Activated naive CD8-positive, alpha-beta T cell treated with anti-CD3 and anti-CD28 coated beads for 36 hours (primary cell): ENCODE data around the gene MAGEB2. TPM values are rescaled to one million over a fixed set of nuclear protein-coding genes. Genes with fewer than 3 reads are reported as not detected.

ENCODE experiments used
- DNase-seq: peaks from one replicate; pipeline ENCODE4 v3.0.0; 2021
- H3K27ac Mint-ChIP-seq: one replicate; pipeline ENCODE4 v1.8.0; 2022; ENCODE audit warnings: mild to moderate bottlenecking, moderate library complexity, mixed read lengths
- H3K27me3 Mint-ChIP-seq: one replicate; pipeline ENCODE4 v1.8.0; 2022; ENCODE audit warnings: mild to moderate bottlenecking, mixed read lengths
- H3K36me3 Mint-ChIP-seq: one replicate; pipeline ENCODE4 v1.8.0; 2021; ENCODE audit warnings: mild to moderate bottlenecking, mixed read lengths
- H3K4me1 Mint-ChIP-seq: one replicate; pipeline ENCODE4 v1.8.0; 2021; ENCODE audit warnings: mixed read lengths
- H3K4me3 Mint-ChIP-seq: one replicate; pipeline ENCODE4 v1.8.0; 2022; ENCODE audit warnings: mild to moderate bottlenecking, moderate library complexity, mixed read lengths
- H3K9me3 Mint-ChIP-seq: one replicate; pipeline ENCODE4 v1.8.0; 2022; ENCODE audit warnings: mixed read lengths
- total RNA-seq, 2 experiments: library from RNA; stranded (reverse); gene quantifications; one replicate each; pipeline ENCODE4 v1.2.3, GENCODE V29; 2021

Gene MAGEB2
- total RNA-seq, 2 experiments from 2014 or later: not detected

DNA sequence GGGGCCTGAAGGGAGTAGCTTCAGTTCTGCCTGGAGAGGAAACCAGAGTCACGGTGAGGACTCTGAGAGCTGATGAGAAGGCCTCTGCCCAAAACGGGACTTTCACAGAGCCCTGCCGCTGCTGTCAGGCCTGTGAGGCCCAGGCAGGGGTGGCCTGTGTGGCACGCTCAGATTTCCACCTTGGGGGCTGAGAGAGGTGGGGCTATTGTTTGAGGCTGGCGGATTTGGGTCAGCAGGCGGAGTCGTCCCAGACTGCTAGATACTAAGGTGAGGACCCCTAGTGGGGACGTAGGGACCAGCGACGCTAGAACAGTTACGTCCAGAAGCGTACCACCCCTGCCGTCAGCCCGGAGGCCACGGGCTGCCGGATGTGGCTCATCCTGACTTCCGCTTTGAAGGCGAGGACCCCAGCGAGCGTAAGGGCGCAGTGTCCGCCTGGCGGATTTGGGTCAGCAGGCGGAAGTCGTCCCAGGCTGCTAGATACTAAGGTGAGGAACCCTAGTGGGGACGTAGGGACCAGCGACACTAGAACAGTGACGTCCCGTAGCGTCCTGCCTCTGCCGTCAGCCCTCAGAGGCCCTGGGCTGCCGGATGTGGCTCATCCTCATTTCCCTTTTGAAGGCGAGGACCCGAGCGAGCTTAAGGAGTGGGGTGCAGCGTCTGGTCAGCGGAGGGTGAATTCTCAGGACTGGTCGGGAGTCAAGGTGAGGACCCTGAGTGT, 31.6 kb downstream of the MAGEB2 start, which contains the start of gene MAGEB1:
Gene MAGEB1, plus strand, starts transcription at position 378 of the 721 bp plus-strand sequence. CDS start 3,348 bp downstream, outside the sequence.
- no peaks in the 10 kb centered on the region for H3K9me3 Mint-ChIP-seq
- no peaks in the 10 kb centered on the region for H3K4me1 Mint-ChIP-seq
- H3K4me3 Mint-ChIP-seq: no peak within 1 kb of the TSS
- H3K27ac Mint-ChIP-seq: no peak within 1 kb of the TSS
- no peak for DNase-seq
- no peaks in the 10 kb centered on the region for H3K27me3 Mint-ChIP-seq
- H3K36me3 Mint-ChIP-seq: no peaks in the 10 kb centered on the region

DNA sequence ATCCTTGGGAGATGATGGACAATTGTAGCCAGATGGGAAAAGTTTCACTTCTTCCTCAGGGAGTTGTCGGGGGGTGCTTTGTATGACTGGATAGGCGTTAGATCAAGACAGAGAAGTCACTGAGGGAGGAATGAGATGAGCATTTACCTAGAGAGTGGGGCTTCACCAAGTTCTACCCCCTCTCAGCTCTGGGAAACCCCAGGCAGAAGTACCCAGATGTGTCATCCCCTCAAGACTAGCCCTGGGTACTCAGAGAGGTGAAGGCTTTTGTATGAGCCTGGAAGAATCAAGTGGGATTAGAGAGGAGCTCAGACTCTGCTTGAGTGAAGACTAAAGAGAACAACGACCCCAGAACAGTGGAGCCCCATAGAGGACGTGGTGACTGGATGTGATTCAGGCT, 33.5 kb downstream of the MAGEB2 start:
- H3K4me3 Mint-ChIP-seq: no peak overlapping the region

DNA sequence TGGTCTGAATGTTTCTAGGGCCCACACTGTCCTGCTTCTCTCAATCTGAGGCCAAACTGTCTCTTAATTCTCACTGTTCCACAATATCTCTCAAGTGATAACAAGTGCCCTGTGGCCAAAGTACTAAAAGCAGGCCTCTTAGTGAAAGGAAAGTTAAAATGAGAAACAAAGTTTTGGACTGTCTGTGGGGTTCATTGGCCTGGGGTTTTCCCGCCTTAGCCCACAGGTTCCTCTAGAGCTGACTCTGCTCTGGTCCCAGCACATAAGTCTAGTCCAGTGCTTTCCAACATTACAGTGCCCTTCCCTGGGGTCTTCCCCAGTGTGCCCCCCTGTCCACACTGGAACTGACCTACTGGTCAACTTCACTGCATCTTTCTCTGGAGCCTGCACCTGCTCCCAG, 37.9 kb downstream of the MAGEB2 start:
- H3K9me3 Mint-ChIP-seq: no peaks in the 10 kb centered on the region
- H3K36me3 Mint-ChIP-seq: no peaks in the 10 kb centered on the region
- DNase-seq: no peak
- no peaks in the 10 kb centered on the region for H3K27me3 Mint-ChIP-seq
- H3K4me1 Mint-ChIP-seq: no peaks in the 10 kb centered on the region
- H3K27ac Mint-ChIP-seq: no peak overlapping the region
- no peak overlapping the region for H3K4me3 Mint-ChIP-seq

More for the DNA sequence above, 33.5 kb downstream of the MAGEB2 start:
- no peak for DNase-seq
- no peaks in the 10 kb centered on the region for H3K27me3 Mint-ChIP-seq
- H3K36me3 Mint-ChIP-seq: no peaks in the 10 kb centered on the region
- H3K9me3 Mint-ChIP-seq: no peaks in the 10 kb centered on the region
- no peaks in the 10 kb centered on the region for H3K4me1 Mint-ChIP-seq
- no peak overlapping the region for H3K27ac Mint-ChIP-seq

DNA sequence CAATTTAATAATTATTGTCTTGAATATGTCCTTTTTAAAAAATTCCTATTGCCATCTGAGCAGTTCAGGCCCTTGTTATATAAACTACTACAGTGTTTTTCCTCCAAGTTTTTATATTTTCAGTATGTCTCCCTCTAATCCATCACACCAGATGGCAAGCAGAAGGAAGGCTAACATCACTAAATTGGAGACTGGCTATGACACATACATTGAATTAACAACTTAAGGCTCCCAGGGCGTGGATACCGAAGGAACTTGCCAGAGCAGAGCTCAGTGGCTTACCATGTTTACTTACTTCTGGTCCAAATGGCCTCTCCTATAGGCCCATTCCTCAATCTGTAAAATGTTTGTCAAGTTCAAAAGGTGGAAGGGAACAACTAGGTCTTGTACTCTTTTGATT, 44.6 kb downstream of the MAGEB2 start:
- Mint-ChIP-seq H3K27me3 (no peaks in the 10 kb centered on the region), H3K4me3 (no peak overlapping the region), H3K4me1 (no peaks in the 10 kb centered on the region), H3K27ac (no peak overlapping the region), H3K9me3 (no peaks in the 10 kb centered on the region), H3K36me3 (no peaks in the 10 kb centered on the region)
- no peak for DNase-seq

DNA sequence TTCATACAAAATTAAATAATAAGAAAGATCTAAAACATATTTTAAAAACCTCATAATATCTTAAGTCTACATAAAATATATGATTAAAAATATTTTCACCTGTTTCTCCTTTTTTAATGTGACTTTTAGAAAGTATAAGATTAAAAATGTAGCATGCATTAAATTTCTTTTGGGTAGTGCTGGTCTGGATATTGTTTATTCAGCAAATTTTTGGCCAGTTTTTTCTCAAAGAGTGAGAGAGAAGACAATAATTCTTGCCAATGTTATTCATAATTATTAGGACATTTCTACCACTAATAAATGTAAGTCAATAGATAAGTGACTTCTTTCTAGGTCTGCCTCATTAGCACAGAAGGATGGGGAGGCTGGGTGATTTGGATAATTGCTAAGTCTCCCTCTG, 45.6 kb downstream of the MAGEB2 start:
- H3K36me3 Mint-ChIP-seq: no peaks in the 10 kb centered on the region
- H3K27me3 Mint-ChIP-seq: no peaks in the 10 kb centered on the region
- H3K9me3 Mint-ChIP-seq: no peaks in the 10 kb centered on the region

DNA sequence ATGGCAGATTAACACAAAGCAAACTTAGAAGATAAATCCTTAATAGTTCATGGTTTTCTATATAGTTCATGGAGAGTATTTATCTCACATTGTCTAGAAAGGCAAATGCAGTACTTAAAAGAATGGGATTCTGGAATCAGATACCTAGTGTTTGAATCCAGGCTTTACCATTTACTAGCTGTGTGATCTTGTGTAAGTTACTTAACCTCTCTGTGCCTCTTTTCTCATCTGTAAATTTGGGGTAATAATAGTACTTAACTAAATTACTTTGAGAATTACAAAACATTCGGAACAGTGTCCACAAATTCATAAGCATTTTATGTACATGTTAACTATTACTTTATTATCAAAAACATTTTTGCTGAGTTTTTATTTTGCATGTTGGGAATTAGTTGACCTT, 47.4 kb downstream of the MAGEB2 start:
- no peaks in the 10 kb centered on the region for H3K36me3 Mint-ChIP-seq
- no peak overlapping the region for H3K4me3 Mint-ChIP-seq
- no peak overlapping the region for H3K27ac Mint-ChIP-seq
- H3K27me3 Mint-ChIP-seq: no peaks in the 10 kb centered on the region
- H3K4me1 Mint-ChIP-seq: no peaks in the 10 kb centered on the region
- DNase-seq: no peak
- H3K9me3 Mint-ChIP-seq: no peaks in the 10 kb centered on the region

More for the DNA sequence above, 45.6 kb downstream of the MAGEB2 start:
- H3K4me1 Mint-ChIP-seq: no peaks in the 10 kb centered on the region
- H3K4me3 Mint-ChIP-seq: no peak overlapping the region
- no peak for DNase-seq
- no peak overlapping the region for H3K27ac Mint-ChIP-seq

Other genes starting within 250 kb of the MAGEB2 start
- gene MAGEB3, start 15.1 kb downstream of the MAGEB2 start, total RNA-seq: not detected
- gene MAGEB4, start 26.4 kb downstream of the MAGEB2 start, total RNA-seq: not detected
- gene MAGEB1, start 31.6 kb downstream of the MAGEB2 start, total RNA-seq: not detected
- gene NR0B1, start 93.8 kb downstream of the MAGEB2 start, total RNA-seq: not detected